GM18499 (cell line): ENCODE measurements around the gene USP9X.
A peak's percentile ranks its signal among the peaks of the same experiment; 100 is the strongest.
"Not testable (repeated sequence)": the region's sequence is repeated elsewhere in the genome, so short reads cannot be mapped to it uniquely, and the experiment has no call there.

Experiments used
- ATAC-seq: cut with Tn5 transposase; IDR thresholded peaks from one replicate; pipeline ENCODE4 v1.9.1; 2021; ENCODE audit warnings: moderate number of reproducible peaks; ENCODE audit not compliant: insufficient read depth, unreplicated experiment

USP9X gene

DNA sequence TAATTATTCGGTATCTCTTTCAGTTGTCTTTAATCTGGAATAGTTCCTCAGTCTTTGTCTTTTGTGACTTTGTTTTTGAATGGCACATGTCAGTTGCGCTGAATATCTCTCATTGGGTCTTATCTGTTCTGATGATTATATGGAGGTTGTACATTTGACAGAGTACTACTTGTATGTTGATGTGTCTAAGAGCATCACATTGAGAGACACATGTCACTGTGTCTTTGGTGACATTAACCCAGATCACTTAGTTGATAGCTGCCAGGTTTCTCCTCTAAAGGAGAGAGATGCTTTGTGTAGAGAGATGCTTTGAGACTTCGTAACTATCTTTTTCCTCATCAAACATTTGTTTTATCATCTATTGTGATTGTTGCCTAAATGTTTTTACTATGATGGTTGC, 92.1 kb downstream of the USP9X start:
- no peak for ATAC-seq

DNA sequence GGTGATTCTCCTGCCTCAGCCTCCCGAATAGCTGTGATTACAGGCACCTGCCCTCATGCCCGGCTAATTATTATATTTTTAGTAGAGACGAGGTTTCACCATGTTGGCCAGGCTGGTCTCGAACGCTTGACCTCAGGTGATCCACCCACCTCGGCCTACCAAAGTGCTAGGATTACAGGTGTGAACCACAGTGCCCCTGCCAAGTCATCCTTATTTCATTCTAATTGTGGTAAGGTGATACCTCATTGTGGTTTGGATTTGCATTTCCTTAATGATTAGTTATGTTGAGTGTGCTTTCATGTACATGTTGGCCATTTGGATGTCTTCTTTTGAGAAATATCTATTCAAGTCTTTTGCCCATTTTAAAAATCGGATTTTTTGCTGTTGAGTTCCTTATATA, 93.0 kb downstream of the USP9X start:
- no peak for ATAC-seq

DNA sequence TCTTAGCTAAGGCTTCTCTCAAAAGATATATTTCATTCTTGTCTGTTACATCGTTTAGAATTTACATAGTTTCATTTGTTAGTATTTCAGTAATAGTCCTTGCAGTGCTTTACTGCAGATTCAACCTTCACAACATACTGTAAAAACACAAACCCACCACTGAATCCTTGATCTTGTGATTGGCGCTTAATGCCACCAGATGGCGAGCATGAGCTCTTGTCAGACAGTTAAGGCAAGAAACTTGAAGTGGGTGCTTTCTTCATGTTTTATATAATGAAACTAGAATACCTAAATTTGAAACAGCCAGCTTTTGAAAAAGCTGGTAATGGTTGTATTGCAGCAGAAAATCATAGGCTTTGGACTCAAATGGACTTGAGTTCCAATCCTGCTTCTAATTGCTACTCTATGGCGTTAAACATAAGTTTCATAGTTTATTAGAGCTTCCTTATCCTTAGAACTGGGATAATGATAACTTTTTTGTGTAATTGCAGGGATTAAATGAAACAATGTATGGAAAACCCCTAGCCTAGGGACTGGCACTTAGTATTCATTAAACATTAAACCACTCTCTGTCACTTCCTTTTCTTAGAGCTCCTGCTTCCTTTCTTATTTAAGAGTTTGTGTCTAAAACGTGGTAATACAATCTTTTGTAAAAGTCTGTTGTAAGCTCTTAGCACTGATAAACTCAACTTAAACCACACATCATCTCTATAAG, 95.1 kb downstream of the USP9X start:
- peak; percentile 46 for ATAC-seq

DNA sequence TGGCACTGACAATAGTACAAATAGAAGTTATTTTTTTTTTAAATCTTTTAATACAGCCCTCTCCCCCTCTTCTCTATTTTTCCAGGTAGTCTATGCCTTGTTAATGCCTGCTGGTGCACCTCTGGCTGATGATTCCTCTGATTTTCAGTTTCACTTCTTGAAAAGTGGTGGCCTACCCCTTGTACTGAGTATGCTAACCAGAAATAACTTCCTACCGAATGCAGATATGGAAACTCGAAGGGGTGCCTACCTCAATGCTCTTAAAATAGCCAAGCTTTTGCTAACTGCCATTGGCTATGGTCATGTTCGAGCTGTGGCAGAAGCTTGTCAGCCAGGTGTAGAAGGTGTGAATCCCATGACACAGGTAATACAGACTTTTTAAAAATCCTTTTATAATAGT, 99.1 kb downstream of the USP9X start:
- ATAC-seq = no peak

DNA sequence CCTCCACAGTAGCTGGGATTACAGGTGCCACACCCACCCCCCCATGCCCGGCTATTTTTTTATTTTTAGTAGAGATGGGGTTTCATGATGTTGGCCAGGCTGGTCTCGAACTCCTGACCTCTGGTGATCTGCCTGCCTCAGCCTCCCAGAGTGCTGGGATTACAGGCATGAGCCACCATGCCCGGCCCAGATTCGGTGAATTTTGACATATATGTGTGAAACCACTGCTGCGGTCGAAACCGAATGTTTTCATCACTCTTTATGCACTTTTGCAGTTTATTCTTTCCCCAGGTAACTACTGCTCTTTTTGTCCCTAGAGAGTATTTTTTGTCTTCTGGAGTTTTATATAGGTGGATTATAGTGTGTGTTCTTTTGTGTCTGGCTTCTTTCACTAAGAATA, 101.7 kb downstream of the USP9X start:
- not testable (repeated sequence) for ATAC-seq

DNA sequence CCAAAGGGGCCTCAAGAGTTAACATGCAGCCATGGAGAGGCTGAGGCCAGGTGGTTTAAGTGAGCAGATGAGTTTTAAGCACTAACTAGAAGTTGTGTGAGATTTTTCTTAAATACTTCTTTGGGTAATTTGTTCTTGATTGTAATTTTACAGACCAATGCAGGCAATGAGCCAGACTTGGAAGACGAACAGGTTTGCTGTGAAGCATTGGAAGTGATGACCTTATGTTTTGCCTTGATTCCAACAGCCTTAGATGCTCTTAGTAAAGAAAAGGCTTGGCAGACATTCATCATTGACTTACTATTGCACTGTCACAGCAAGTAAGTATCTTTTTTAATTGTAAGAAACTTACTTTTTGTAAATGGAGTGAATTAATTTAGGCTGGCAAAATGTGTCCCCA, 103.9 kb downstream of the USP9X start:
- ATAC-seq = no peak

DNA sequence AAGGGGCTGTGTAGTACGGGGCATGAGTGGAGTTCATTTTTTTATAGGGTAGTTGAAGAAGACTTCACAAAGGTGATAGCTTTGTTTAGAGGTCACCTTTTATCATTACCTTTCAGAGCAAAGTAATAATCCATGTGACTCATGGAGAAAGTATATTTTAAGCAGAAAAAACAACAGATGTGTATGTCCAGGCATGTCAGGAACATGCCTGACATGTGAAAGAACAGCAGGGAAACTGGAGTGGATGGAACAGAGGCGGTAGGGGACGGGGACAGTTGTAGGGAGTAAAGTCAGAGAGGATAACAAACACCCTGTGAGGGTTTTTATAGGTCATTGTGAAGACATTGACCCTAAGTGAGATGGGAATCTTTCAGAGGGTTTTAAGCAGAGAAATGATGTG, 107.6 kb downstream of the USP9X start:
- ATAC-seq = no peak

DNA sequence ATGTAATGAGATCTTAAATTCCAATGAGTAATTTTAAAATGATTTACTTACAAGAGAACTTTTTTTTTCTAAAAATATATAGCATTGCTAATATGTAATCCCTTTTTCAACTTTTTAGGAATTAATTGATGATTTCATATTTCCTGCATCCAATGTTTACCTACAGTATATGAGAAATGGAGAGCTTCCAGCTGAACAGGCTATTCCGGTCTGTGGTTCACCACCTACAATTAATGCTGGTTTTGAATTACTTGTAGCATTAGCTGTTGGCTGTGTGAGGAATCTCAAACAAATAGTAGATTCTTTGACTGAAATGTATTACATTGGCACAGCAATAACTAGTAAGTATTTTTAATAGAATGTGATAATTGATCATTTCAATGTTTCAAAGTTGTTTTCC, 113.2 kb downstream of the USP9X start:
- ATAC-seq = no peak

GRCh38 chrX:41200785-41201184, 115.5 kb downstream of the USP9X start:
- ATAC-seq = no peak

DNA sequence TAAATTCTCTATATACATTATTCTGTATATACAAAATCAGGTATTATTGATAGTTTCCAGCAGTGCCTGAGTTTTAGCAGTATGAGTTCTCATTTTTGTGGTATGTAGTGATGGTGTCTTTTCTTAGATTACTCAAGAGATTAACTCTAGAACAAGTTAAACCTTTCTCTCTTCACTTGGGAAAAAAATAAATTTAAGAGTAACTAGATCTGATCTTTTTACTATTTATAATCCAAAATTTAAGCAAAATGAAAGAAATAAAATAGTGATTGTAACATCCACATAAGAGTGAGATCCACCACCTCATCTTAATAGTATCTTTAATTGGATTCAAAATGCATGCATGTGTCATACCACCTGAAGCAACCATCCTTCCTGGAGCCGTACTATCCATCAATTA, 124.6 kb downstream of the USP9X start:
- no peak for ATAC-seq

DNA sequence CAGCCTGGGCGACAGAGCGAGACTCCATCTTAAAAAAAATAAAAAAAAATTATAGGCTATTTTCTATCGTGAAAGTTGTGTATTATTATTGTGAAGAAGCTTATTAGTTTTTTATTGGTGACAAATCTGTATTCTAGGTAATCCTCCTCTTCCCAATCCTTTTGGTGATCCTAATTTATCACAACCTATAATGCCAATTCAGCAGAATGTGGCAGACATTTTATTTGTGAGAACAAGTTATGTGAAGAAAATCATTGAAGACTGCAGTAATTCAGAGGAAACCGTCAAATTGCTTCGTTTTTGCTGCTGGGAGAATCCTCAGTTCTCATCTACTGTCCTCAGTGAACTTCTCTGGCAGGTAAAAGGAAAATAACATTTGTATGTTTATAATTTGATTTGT, 139.4 kb downstream of the USP9X start:
- ATAC-seq = no peak

DNA sequence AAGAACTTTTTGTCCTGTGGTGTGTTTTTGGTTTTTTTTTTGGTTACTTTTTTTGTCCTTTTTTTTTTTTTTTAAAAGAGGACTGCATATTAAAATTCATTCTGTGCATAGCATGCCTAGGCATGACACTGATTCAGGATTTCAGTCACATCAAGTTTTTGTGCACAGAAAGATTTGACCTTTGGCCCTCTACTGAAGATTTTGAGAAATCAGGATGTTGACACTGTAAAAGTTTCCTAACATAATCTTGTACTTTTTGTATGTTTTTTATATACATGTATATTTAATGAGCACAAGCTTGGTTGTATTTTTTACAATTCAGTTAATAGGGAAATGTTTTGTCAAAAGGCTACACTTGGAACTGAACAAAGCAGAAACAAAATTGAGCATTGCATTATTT, 148.7 kb downstream of the USP9X start:
- ATAC-seq = no peak

DNA sequence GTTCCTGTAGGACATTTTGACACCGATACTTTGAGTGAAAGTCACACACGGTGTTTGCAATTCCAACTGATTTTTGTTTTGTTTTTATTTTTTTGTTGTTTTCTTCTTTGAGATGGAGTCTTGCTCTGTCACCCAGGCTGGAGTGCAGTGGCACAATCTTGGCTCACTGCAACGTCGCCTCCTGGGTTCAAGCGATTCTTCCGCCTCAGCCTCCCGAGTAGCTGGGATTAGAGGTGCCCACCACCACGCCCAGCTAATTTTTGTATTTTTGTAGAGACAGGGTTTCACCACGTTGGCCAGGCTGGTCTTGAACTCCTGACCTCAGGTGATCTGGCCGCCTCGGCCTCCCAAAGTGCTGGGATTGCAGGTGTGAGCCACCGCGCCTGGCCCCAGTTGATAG, 149.2 kb downstream of the USP9X start:
- not testable (repeated sequence) for ATAC-seq

DNA sequence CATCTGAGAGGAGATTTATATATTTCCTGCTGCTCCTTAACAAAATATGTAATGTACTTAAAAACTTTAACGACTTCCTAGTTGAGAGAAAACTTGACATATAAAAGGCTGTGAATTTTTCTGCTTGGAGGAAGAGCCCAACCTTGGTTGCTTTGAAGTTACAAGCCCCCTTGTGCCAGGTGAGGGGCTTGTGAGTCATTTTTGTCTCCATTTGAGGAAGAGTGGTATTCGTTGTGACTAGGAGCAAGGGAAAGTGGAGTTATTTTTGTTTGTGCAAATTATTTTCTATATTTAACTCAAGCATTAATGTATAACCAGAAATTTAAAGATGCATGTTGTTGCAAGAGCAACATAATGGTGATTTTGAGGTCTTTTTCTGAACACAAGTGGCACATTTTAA, 149.7 kb downstream of the USP9X start:
- no peak for ATAC-seq

GRCh38 chrX:41236629-41237028, 151.4 kb downstream of the USP9X start:
- ATAC-seq = peak; percentile 42

DNA sequence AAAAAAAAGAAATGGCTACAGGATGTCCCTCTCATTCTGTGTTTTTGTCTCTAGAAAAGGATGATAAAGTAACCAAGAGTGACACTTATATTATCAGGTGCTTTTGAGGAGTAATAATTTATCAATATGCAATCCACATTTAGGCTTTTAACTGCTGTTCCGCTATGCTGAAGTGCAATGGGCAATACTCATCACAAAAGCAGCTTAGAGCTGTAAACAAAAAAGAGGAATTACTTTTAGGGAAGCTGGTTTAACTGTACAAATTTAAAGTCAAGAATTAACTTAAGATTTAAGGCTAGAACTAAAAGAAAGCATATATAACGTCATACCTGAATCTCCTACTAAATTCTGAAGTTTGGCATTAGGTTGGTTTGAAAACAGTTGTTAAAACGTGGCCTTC, 155.3 kb downstream of the USP9X start:
- ATAC-seq = no peak

- no peak for ATAC-seq
Measured at GRCh38 chrX:41241962-41242361, 156.7 kb downstream of the USP9X start.

DNA sequence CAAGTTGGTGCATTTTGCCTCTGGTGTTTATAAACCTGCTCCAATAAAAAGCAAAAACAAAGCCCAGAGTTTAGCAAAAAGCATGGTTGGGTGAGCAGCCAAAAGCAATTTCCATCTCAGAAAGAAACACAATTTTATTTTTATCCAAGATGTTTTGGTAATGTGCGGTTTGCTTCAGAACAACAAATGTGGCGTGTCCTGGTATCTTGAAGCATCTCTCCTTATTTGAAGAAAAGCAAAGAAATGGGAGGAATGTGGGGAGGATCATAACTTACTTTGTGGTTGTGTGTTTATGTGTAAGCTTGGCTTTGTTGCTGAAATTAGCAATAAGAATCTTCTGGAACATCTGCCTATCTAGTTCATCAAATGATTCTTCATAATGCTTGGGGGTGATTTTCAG, 160.4 kb downstream of the USP9X start:
- no peak for ATAC-seq

GRCh38 chrX:41250867-41251266, 165.6 kb downstream of the USP9X start:
- ATAC-seq = no peak

DNA sequence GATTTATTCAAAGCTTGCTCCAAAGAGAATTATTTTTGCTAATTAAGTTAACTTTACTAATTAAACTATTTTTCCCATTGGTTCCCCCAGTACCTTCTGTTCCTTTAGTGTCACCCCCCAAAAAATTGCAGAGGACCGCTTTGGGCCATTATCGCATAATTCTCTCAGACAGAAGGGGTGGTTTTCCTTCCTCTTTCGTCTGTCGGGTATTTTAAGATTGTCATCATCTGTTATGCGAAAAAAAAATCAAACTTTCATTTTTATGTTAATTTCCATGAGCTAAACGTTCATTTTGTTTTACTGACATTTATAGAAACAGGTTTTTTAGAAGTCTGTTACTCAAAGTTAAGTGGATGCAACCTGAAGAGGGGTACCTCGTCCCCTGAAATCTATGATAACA, 172.6 kb downstream of the USP9X start:
- ATAC-seq = no peak

DNA sequence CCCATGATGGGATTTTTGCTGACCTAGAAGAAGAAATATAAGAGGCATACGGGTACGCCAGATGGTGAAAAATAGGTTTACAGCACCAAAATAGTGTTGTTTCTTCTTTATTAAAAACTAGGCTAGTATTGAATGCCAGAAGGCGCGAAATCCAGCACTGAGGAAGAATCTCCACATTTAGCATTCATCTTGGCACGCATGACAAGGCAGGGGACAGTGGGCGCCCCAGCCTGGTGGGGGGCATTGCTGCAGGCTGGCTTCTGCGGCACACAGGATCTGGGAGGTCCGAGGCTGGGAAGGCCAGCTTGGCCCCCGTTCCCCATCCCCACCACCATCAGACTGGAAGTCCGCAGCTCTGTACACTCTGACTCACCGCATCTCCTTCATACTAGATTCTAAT, 173.0 kb downstream of the USP9X start:
- ATAC-seq = no peak

- ATAC-seq = no peak
Measured at GRCh38 chrX:41258871-41259270, 173.6 kb downstream of the USP9X start.

- no peak for ATAC-seq
Measured at GRCh38 chrX:41259516-41259915, 174.3 kb downstream of the USP9X start.
